ENCODE measurements around the gene TM4SF20. TPM values are rescaled to one million over a fixed set of nuclear protein-coding genes. Genes with fewer than 3 reads are reported as not detected.
A peak's percentile ranks its signal among the peaks of the same experiment; 100 is the strongest.

The TM4SF20 gene
- total RNA-seq, 1 experiment from 2014 or later, result not detected

GRCh38 chr2:227323818-227324217 lies 55.3 kb downstream of the TM4SF20 start (continued):
- TF ChIP-seq MLX (CRISPR knock-in tag; IDR thresholded peaks at IDR 0.05) (no peak), NFATC4 (CRISPR knock-in tag; IDR thresholded peaks at IDR 0.05) (no peak), ZBTB21 (CRISPR knock-in tag; IDR thresholded peaks at IDR 0.05; ENCODE audit: borderline replicate concordance) (no peak), NR2C2 (CRISPR knock-in tag; IDR thresholded peaks at IDR 0.05) (no peak), ZNF423 (CRISPR knock-in tag; IDR thresholded peaks at IDR 0.05) (no peak)
- TF ChIP-seq, protein P1, sequence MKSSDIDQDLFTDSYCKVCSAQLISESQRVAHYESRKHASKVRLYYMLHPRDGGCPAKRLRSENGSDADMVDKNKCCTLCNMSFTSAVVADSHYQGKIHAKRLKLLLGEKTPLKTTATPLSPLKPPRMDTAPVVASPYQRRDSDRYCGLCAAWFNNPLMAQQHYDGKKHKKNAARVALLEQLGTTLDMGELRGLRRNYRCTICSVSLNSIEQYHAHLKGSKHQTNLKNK (CRISPR knock-in tag; IDR thresholded peaks at IDR 0.05), result no peak

- peaks cover 26% of the 10 kb centered on the region for H3K4me1 Mint-ChIP-seq
- ChIA-PET CTCF (no interaction called here), POLR2A (no interaction called here)
- peaks cover 12% of the 10 kb centered on the region for H3K27me3 Mint-ChIP-seq (ENCODE audit: low read depth)
- H3K27ac Mint-ChIP-seq, result no peak overlapping the region
- no peak for TF ChIP-seq GABPB1 (CRISPR knock-in tag; IDR thresholded peaks at IDR 0.05)
- TF ChIP-seq GTF2I (CRISPR knock-in tag; conservative IDR thresholded peaks at IDR 0.05), result peak; percentile 54; the same call in 1 of the 2 replicates
- no peak for ATAC-seq
- H3K9me3 Mint-ChIP-seq, result peaks cover 54% of the 10 kb centered on the region
- H3K4me3 Mint-ChIP-seq, result no peak overlapping the region
- peaks cover 51% of the 10 kb centered on the region for H3K36me3 Mint-ChIP-seq
- DNase-seq (ENCODE audit: low spot score), result no peak
These were observed 56.4 kb downstream of the TM4SF20 start for GRCh38 chr2:227322530-227323205.

GRCh38 chr2:227320305-227321094 lies 58.6 kb downstream of the TM4SF20 start:
- ChIA-PET CTCF (no interaction called here), POLR2A (no interaction called here)
- H3K27ac Mint-ChIP-seq, result no peak overlapping the region
- peaks cover 53% of the 10 kb centered on the region for H3K36me3 Mint-ChIP-seq
- peaks cover 7% of the 10 kb centered on the region for H3K4me1 Mint-ChIP-seq
- peaks cover 12% of the 10 kb centered on the region for H3K27me3 Mint-ChIP-seq (ENCODE audit: low read depth)
- no peak overlapping the region for H3K4me3 Mint-ChIP-seq
- H3K9me3 Mint-ChIP-seq, result peaks cover 62% of the 10 kb centered on the region
- ATAC-seq (no peak), DNase-seq (ENCODE audit: low spot score) (no peak)
- TF ChIP-seq, protein P2, sequence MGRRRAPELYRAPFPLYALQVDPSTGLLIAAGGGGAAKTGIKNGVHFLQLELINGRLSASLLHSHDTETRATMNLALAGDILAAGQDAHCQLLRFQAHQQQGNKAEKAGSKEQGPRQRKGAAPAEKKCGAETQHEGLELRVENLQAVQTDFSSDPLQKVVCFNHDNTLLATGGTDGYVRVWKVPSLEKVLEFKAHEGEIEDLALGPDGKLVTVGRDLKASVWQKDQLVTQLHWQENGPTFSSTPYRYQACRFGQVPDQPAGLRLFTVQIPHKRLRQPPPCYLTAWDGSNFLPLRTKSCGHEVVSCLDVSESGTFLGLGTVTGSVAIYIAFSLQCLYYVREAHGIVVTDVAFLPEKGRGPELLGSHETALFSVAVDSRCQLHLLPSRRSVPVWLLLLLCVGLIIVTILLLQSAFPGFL (CRISPR knock-in tag; IDR thresholded peaks at IDR 0.05; ENCODE audit: borderline replicate concordance), result no peak
- TF ChIP-seq CREM (CRISPR knock-in tag; IDR thresholded peaks at IDR 0.05) (no peak), RELA (CRISPR knock-in tag; IDR thresholded peaks at IDR 0.05; ENCODE audit: borderline replicate concordance) (no peak), EMX1 (CRISPR knock-in tag; IDR thresholded peaks at IDR 0.05) (no peak), FOXK1 (CRISPR knock-in tag; IDR thresholded peaks at IDR 0.05) (no peak), NFATC4 (CRISPR knock-in tag; IDR thresholded peaks at IDR 0.05) (no peak), ZNF263 (CRISPR knock-in tag; IDR thresholded peaks at IDR 0.05; ENCODE audit: low read depth) (no peak), ARID4B (CRISPR knock-in tag; IDR thresholded peaks at IDR 0.05; ENCODE audit: borderline replicate concordance) (no peak), NR2C2 (CRISPR knock-in tag; IDR thresholded peaks at IDR 0.05) (no peak), HMGA2 (CRISPR knock-in tag; IDR thresholded peaks at IDR 0.05) (no peak)
- TF ChIP-seq, protein P3, sequence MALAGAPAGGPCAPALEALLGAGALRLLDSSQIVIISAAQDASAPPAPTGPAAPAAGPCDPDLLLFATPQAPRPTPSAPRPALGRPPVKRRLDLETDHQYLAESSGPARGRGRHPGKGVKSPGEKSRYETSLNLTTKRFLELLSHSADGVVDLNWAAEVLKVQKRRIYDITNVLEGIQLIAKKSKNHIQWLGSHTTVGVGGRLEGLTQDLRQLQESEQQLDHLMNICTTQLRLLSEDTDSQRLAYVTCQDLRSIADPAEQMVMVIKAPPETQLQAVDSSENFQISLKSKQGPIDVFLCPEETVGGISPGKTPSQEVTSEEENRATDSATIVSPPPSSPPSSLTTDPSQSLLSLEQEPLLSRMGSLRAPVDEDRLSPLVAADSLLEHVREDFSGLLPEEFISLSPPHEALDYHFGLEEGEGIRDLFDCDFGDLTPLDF (CRISPR knock-in tag; IDR thresholded peaks at IDR 0.05), result no peak
- TF ChIP-seq, protein P4, sequence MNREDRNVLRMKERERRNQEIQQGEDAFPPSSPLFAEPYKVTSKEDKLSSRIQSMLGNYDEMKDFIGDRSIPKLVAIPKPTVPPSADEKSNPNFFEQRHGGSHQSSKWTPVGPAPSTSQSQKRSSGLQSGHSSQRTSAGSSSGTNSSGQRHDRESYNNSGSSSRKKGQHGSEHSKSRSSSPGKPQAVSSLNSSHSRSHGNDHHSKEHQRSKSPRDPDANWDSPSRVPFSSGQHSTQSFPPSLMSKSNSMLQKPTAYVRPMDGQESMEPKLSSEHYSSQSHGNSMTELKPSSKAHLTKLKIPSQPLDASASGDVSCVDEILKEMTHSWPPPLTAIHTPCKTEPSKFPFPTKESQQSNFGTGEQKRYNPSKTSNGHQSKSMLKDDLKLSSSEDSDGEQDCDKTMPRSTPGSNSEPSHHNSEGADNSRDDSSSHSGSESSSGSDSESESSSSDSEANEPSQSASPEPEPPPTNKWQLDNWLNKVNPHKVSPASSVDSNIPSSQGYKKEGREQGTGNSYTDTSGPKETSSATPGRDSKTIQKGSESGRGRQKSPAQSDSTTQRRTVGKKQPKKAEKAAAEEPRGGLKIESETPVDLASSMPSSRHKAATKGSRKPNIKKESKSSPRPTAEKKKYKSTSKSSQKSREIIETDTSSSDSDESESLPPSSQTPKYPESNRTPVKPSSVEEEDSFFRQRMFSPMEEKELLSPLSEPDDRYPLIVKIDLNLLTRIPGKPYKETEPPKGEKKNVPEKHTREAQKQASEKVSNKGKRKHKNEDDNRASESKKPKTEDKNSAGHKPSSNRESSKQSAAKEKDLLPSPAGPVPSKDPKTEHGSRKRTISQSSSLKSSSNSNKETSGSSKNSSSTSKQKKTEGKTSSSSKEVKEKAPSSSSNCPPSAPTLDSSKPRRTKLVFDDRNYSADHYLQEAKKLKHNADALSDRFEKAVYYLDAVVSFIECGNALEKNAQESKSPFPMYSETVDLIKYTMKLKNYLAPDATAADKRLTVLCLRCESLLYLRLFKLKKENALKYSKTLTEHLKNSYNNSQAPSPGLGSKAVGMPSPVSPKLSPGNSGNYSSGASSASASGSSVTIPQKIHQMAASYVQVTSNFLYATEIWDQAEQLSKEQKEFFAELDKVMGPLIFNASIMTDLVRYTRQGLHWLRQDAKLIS (CRISPR knock-in tag; IDR thresholded peaks at IDR 0.05; ENCODE audit: borderline replicate concordance), result no peak
- TF ChIP-seq, protein P5, sequence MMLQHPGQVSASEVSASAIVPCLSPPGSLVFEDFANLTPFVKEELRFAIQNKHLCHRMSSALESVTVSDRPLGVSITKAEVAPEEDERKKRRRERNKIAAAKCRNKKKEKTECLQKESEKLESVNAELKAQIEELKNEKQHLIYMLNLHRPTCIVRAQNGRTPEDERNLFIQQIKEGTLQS (CRISPR knock-in tag; conservative IDR thresholded peaks at IDR 0.05), result no peak

Data from WTC11 (cell line).